ENCODE measurements around the gene KIF24.
"Not testable (repeated sequence)": the region's sequence is repeated elsewhere in the genome, so short reads cannot be mapped to it uniquely, and the experiment has no call there.

Gene KIF24

DNA sequence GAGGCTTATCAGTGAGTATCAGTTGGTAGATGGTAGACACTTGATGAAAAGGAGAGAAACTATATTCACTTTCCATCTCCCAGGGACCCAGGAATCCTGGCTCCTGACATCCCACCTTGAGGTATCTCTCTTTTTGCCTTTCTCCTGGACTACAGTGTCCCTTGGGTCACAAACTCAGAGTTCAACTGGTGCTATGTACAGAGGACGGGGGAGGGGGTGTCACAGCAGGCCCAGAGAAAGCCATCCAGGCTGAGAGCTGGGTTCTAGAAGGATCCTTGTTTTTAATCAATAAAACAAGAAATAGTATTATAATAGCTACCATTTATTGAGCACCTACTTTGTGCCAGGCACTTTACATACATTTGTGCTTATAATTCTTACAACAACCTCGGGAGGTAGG, 37.3 kb upstream of the KIF24 start:
- FAIRE-seq (no peak), DNase-seq (ENCODE audit: insufficient read length, low spot score) (no peak)

DNA sequence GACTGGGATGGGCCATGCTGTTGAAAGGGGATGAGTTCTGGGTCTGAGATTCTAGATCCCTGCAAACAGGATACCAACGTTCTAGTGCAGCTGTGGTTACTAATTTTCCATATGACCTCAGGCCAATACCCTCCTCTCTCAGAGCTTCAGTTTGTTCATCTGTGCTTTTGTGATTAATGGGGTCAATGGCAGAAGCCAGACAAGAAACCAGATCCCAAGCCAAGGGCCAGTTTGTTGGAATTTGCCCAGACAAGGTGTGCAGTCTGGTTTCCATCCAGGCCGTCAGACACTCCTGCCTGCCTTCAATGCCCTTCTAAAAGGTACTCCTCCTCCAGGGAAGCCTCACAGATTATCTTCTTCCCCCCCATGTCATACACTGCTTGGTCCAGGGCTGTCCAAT, 36.2 kb upstream of the KIF24 start:
- no peak for FAIRE-seq
- no peak for DNase-seq (ENCODE audit: insufficient read length, low spot score)

DNA sequence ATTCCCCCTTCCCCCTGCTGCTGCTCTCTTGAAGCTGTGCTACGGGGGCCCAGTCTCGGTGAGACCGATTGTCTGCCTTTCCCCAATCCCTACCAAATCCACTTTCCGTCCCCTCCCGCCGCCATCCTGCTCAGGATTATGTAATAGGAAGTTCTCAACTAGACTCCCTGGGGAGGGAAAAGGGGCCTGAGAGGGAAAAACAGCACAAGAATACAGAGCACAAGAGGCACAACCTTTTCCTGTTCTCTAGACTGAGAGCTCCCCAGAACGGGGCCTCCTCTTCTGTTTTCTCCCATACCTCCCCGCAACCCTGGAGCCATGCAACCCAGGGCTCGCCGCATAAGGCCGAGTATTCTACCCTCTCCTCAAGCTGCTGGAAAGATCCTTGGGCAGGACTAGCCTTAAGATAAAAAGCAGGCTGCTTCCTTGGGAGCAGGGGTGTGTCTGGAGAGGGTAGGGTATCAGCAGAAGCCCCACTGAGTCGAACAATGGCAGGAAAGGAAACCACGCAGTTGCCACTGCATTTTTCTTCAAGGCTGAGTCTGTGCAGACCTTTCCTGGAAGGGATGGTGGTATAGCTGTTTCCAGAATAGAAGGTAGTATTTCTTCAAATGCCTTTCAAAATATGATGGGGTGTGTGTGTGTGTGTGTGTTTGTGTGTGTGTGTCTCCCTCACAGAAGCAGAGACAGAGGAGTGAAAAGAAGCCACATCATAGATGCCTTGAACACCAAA, 34.7 kb upstream of the KIF24 start:
- FAIRE-seq (no peak), DNase-seq (ENCODE audit: insufficient read length, low spot score) (no peak)

DNA sequence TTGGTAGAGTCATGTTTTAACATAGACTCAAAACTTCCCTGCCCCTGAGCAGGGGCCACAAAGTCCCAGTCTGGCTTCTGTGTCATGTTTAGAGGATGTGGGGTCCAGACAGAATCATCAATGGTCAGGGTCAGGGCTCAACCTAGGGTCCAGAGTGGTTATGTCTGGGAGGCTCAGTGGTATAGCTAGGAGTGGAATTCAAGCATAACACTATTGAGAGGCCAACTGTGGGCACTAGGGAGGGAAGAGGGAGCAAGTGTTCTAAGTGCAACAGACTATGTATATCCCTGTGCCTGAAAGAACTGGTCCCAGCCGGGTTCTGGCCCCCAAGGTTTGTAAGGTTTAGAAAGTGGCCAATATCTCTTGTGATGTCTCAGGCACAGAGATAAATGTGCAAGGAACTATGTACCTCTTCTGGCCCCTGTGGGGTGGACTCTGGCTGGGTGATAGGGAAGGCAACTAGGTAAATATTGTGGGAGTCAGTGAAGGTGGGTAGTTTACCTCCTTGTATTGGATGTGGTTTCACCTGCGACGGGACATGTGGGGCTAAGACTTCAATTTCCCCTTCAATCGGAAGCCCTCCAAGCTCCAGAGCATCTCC, 33.6 kb upstream of the KIF24 start:
- no peak for DNase-seq (ENCODE audit: insufficient read length, low spot score)
- FAIRE-seq, result no peak

DNA sequence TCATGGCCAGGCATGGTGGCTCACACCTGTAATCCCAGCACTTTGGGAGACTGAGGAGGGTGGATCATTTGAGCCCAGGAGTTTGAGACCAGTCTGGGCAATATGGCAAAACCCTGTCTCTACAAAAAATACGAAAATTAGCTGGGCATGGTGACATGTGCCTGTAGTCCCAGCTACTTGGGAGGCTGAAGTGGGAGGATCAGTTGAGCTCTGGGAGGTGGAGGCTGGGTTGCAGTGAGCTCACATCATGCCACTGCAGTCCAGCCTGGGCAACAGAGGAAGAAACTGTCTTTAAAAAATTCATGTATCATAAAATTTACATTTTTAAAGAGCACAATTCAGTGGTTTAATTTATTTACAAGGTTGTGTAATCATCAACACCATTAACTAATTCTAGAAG, 23.9 kb upstream of the KIF24 start:
- not testable (repeated sequence) for DNase-seq (ENCODE audit: insufficient read length, low spot score); FAIRE-seq

DNA sequence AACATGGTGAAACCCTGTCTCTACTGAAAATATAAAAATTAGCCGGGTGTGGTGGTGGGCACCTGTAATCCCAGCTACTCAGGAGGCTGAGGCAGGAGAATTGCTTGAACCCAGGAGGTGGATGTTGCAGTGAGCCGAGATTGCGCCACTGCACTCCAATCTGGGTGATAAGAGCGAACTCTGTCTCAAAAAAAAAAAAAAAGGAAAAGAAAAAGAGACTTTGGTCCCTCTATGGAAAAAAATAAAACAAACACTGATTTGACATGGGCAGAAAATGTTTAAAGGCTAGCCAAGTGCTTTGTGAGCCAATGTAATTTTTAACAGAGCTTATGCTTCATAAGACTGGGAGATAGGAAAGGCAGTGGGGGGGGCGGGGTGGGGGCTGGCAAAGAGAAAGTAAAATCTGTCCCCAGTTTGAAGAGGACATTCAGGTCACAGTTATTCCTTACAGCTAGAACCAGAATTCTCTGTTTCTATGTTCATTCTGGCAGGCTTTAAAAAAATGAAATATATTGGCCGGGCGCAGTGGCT, 23.1 kb upstream of the KIF24 start:
- not testable (repeated sequence) for DNase-seq (ENCODE audit: insufficient read length, low spot score); FAIRE-seq

DNA sequence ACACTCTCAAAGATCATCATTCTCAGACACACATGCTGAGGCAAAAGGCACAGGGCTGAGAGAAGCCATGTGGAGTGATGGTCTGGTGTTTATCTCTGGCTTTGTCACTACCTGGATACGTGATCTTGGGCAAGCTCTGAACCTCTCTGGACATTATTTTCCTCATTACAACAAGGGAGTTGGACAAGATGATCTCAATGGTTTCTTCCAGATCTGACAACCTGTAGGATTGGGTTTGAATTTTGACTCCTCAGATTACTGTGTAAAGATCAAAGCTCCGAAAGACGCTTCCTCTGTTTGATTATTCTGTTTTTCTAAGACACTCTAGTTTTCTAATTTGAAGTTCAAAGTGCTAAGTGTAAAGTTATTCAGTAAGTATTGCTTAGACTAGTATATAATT, 20.3 kb upstream of the KIF24 start:
- DNase-seq (ENCODE audit: insufficient read length, low spot score) (no peak), FAIRE-seq (no peak)

DNA sequence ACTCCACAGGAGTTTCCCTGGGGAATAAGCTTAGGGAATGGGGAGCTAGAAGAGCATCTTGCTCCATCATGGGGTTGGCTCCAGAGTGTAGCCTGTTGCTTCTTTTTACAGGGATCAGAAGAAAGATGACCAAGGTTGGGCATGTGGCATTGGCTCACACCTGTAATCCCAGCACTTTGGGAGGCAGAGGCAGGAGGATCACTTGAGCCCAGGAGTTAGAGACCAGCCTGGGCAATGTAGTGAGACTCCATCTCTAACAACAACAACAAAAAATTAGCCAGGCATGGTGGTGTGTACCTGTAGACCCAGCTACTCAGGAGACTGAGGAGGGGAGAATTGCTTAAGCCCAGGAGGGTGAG, 18.7 kb upstream of the KIF24 start:
- DNase-seq (ENCODE audit: insufficient read length, low spot score) (no peak), FAIRE-seq (no peak)

DNA sequence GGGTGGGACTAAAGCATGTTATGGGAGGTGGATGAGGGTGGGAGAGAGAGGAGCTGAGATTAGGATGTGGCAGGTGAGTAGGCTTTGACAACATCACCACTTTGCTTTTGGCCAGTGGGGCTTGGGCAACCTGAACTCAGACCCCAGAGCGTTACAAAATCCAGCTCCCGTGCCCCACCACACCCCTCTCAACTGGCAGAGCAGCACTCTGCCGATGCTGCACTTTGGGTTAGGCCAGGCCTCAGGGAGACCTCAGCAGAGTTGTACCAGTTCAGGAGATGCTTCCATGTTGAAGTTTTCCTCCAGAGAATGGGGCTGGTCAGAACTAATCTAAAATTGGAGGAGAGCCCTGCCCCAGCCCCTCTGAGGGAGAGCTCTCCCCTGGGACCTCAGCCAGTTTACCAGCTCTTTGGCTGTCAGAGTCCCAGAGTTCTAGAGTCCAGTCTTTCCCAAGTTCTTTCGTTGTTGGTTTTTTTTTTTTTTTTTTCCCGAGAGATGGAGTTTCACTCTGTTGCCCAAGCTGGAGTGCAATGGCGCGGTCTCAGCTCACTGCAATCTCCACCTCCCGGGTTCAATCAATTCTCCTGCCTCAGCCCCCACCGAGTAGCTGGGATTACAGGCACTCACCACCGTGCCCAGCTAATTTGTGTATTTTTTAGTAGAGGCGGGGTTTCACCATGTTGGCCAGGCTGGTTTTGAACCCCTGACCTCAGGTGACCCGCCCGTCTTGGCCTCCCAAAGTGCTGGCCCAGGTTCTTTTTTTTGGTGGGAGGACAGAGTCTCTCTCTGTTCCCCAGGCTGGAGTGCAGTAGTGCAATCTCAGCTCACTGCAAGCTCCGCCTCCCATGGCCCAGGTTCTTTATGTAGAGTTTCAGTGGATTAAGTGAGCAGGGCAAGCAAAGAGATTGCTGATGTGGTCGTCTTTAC, 18.1 kb upstream of the KIF24 start:
- no peak for FAIRE-seq
- DNase-seq (ENCODE audit: insufficient read length, low spot score), result no peak

DNA sequence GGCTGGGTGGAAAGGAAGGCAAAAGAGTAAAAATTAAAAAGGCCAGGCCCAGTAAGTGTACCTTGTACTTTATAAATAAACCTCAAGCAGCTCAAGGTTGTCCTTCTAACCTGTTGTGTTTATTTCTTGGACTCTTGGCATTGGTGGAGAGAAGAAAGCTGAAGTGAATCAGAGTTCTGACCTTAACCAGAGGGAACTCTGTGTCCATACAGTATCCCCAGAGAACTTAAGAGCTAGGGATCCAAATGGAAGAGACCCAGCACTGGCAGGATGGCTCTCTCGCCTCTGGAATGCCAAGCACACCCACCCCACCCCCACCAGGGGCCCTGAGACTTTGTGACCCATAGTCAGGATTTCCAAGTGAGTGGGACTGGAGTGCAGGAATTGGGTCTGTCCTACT, 14.5 kb upstream of the KIF24 start:
- no peak for FAIRE-seq
- DNase-seq (ENCODE audit: insufficient read length, low spot score), result no peak

DNA sequence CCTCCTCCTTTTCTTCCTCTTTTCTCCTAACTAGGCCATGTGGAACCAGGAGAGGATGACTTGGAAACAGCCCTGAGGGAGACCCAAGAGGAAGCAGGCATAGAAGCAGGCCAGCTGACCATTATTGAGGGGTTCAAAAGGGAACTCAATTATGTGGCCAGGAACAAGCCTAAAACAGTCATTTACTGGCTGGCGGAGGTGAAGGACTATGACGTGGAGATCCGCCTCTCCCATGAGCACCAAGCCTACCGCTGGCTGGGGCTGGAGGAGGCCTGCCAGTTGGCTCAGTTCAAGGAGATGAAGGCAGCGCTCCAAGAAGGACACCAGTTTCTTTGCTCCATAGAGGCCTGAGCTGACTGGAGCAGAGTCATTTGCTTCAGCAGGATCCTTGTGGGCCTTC, 14.0 kb upstream of the KIF24 start:
- DNase-seq (ENCODE audit: insufficient read length, low spot score) (no peak), FAIRE-seq (no peak)

DNA sequence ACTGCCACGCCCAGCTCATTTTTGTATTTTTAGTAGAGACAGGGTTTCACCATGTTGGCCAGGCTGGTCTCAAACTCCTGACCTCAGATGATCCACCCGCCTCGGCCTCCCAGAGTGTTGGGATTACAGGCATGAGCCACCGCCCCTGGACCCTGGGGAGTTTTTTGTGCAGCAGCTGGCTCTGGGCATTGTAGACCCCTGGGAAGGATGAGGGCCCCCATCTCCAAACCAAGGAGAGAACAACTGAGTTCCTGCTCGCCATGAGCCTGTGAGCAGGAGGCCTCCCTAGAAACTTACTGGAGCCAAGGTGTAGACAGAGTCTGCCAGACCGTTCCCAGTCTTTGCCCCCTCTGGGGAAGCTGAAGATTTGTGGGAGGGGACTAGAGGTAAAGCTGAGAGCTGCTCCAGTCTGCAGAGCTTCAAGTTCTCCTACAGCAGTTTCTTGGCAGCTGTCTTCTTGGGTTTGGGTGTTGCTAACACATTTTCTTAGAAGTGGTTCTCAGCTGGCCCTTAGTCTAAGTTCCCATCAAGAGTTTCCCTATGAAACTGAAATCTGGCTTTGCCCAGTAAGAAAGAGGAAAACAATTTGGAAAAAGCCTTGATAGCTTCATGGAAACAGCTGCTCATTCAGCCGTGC, 12.7 kb upstream of the KIF24 start:
- no peak for FAIRE-seq
- DNase-seq (ENCODE audit: insufficient read length, low spot score), result no peak

DNA sequence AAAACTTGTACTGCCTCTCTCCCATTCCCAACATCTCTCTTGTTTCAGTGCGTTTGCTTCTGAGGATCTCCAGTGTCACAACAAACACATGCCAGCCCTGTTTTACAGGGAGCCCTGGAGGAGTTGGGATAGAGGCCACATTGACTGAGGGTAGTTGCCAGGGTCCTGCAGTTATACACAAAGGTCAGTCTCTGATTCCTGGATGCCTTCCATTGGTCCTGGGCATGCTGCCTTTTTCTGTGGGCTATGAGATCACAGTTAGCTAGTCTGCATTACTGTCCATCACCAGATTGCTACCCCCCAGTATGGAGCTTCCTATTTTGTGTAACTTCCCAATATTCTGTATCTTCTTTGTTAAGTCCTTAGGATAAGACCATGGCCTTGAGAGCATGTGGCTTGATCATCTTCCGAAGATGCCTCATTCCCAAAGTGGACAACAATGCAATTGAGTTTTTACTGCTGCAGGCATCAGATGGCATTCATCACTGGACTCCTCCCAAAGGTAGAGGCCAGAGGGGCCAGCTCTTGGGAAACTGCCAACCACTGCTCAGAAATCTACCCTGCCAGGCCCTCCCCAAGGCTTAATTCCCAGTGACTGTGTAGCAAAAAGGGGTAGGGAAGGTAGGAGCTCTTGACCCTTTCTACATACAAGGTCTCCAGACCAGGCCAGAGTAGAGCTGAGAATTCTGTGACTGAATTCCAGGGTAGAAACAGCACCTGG, 9.8 kb upstream of the KIF24 start:
- FAIRE-seq (no peak), DNase-seq (ENCODE audit: insufficient read length, low spot score) (no peak)

DNA sequence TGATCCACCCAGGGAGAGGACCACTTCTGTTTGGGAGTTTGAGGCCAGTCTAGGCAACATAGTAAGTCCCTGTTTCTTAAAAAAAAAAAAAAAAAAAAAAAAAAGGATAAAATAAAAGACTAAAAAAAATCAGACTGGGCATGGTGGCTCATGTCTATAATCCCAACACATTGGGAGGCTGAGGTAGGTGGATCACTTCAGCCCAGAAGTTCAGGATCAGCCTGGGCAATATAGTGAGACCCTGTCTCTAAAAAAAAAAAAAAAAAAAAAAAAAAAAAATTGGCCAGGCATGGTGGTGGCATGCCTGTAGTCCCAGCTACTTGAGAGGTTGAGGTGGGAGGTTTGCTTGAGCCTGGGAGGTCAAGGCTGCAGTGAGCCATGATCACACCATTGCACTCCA, 9.0 kb upstream of the KIF24 start:
- not testable (repeated sequence) for FAIRE-seq; DNase-seq (ENCODE audit: insufficient read length, low spot score)

DNA sequence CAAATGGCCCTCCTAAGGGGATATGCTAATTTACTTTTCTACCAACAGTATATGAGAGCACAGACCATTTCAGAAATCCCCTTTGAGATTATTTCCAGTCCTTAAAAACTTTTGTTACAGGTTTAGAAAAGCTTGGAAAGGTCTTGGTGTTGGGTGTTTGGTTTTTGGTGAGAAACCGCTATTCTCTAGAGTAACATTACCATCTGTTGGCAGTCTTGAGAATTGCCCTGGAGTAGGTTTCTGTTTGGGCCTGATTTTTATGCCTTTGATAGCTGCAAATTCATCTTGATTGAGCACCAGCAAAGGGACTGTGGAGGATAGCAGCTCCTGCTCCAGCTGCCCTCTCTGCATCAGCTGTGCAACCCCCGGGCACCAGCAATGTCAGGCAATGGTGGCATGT, 8.3 kb upstream of the KIF24 start:
- no peak for FAIRE-seq
- DNase-seq (ENCODE audit: insufficient read length, low spot score), result no peak

DNA sequence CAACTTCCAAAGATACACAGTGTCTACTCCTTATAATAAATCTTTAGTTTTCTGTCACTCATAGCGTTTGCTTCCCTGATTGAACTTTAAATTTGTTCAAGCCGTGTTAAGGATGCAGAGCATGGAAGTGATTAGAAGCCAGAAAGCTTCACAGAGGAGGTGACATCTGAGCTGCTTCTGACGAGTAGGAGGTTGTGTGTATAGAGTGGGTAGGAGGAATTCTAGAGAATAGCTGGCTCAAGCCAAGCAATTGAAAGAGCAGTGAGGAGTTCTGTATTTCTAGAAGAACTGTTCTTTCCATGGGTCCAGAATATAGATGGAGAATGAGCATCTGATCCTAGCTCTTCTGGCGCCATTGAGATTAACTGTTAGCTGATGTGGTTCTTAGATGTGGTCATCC, 6.3 kb upstream of the KIF24 start:
- FAIRE-seq, result no peak
- DNase-seq (ENCODE audit: insufficient read length, low spot score), result no peak

DNA sequence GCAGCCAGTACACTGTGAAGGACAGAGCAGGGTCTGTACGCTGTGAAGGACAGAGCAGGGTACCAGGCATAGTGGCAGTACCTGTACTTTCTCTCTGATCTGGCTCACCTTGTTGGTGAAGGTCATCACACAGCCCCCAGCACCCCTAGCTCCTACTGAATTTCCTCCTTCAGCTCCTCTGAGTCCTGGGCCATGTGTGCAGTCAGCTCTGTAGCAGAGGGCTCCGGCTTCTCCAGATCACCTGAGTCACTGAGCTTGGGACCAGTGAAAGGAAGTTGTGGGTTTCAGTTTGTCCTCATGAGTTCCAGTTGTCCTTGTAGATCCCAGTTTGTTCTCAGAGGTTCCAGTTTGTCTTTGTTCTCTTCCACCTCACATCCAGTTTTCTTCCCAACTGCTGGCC, 5.8 kb upstream of the KIF24 start:
- FAIRE-seq (no peak), DNase-seq (ENCODE audit: insufficient read length, low spot score) (no peak)

DNA sequence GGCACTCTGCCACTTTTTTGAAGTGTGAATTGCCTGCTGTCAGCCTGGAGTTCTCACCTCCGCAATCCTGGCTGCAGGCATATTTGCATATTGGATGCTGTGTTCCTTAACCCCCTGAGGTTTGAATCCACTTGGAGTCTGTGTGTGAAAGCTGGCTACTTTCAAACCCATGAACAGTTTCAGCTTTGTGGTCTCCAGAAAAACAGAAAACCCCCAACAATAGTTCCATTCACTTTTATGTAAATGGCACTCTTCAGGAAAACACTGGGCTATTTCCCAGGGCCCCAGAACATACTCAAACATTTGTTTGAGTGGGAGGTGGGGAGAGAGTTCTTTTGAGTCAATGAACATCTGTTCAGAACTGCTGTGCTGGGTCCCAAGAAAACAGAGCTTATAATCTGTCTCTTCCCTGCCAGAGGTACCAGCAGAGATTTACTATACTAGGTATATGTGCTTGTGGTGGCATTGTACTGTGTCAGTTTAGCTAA, 5.3 kb upstream of the KIF24 start:
- DNase-seq (ENCODE audit: insufficient read length, low spot score) (no peak), FAIRE-seq (no peak)

DNA sequence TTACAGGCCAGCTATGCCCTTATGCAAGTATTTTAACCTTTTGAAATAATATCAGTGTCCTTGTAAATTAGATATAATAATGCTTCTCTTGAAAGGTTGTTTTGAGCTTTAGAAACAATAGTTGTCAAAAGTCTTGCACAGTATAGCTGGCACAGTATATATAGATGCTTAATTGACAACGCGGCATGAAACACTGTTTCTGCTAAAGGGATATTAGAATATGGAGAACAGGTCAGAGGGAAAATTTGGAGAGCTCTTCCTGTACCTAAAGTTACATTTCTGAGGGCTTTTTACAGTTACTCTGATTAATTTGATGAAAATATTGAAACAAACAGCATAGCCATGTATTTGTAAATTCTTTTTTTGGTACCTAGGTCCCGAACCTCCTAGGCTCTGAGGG, 4.8 kb upstream of the KIF24 start:
- FAIRE-seq, result no peak
- no peak for DNase-seq (ENCODE audit: insufficient read length, low spot score)

Measured in GM19239 (cell line).